ENCODE results near the gene LAMP1. TPM values are rescaled to one million over a fixed set of nuclear protein-coding genes. Genes with fewer than 3 reads are reported as not detected.

Gene LAMP1
- total RNA-seq, 6 experiments from 2014 or later: 215 to 255 (median 247) TPM

DNA sequence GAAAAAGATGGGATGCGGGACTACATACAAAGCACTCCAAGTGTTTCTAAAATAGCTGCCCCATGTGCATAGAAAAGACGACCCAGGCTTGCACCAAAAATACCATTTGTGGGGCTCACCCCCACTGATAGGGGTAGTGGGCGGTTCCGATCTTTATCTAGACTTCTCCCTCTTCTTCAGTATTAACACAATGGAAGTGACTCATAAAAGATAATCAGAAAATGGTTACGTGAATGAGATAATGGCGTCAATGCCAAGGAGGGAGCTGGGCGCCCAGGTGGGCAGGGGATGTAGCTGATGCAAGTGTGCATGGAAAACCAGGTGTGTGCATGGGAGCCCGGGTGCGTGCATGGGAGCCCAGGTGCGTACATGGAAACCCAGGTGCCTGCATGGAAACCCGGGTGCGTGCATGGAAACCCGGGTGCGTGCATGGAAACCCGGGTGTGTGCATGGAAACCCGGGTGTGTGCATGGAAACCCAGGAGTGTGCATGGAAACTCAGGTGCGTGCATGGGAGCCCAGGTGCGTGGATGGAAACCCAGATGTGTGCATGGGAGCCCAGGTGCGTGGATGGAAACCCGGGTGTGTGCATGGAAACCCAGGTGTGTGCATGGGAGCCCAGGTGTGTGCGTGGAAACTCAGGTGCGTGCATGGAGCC, 32.7 kb downstream of the LAMP1 start:
- H3K4me3 Mint-ChIP-seq: no peak overlapping the region
- no peak overlapping the region for H3K27ac Mint-ChIP-seq
- TF ChIP-seq, protein P1, sequence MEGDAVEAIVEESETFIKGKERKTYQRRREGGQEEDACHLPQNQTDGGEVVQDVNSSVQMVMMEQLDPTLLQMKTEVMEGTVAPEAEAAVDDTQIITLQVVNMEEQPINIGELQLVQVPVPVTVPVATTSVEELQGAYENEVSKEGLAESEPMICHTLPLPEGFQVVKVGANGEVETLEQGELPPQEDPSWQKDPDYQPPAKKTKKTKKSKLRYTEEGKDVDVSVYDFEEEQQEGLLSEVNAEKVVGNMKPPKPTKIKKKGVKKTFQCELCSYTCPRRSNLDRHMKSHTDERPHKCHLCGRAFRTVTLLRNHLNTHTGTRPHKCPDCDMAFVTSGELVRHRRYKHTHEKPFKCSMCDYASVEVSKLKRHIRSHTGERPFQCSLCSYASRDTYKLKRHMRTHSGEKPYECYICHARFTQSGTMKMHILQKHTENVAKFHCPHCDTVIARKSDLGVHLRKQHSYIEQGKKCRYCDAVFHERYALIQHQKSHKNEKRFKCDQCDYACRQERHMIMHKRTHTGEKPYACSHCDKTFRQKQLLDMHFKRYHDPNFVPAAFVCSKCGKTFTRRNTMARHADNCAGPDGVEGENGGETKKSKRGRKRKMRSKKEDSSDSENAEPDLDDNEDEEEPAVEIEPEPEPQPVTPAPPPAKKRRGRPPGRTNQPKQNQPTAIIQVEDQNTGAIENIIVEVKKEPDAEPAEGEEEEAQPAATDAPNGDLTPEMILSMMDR (IDR thresholded peaks at IDR 0.05): no peak
- H3K27me3 Mint-ChIP-seq (ENCODE audit: insufficient read depth): peaks cover 15% of the 10 kb centered on the region
- peaks cover 3% of the 10 kb centered on the region; the same call in 1 of the 2 replicates for H3K9me3 Mint-ChIP-seq
- no peaks in the 10 kb centered on the region for H3K4me1 Mint-ChIP-seq (ENCODE audit: low read depth)
- H3K36me3 Mint-ChIP-seq (ENCODE audit: low read depth): no peaks in the 10 kb centered on the region
- no peak for DNase-seq

DNA sequence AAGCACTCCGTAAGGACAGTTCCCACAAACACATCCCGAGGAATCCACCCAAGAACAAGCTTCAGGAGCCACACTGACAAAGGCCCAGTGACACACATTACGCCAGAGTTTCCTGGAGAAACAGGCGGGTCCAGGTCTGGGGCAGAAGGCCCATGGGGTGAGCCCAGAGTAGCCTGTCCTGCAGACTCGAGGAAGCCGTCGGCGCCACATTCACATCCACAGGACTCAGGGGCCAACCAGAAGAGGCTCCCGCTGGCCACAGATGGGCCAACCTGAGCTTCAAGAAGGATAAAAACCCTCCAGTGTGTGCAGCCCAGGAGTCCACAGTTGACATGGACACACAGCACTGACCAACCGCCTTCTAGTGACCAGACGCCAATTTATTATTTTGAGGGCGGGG, 35.6 kb downstream of the LAMP1 start:
- Mint-ChIP-seq H3K4me3 (no peak overlapping the region), H3K27ac (no peak overlapping the region), H3K36me3 (ENCODE audit: low read depth) (no peaks in the 10 kb centered on the region), H3K9me3 (peaks cover 3% of the 10 kb centered on the region; the same call in 1 of the 2 replicates), H3K4me1 (ENCODE audit: low read depth) (no peaks in the 10 kb centered on the region), H3K27me3 (ENCODE audit: insufficient read depth) (peaks cover 21% of the 10 kb centered on the region)
- no peak for DNase-seq
- TF ChIP-seq, protein P1 (IDR thresholded peaks at IDR 0.05): no peak

DNA sequence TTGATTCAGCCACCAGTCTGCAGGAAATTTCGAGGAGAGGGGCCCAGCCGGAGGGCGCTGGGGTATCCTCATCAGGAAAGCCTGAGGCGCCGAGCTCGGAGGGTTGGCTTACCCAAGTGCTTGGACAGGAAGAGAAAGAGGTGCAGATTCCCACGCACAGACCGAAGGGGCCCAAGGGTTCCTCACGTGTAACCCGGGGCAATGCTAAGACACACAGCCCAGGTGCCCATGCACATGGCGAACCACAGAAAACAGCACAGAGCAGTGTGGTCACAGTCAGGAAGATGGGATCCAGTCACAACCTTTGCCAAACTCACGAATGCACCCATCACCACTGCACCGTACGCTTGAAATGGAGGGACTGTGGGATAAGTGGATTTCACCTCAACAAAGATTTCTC, 36.0 kb downstream of the LAMP1 start:
- no peaks in the 10 kb centered on the region for H3K4me1 Mint-ChIP-seq (ENCODE audit: low read depth)
- no peaks in the 10 kb centered on the region for H3K36me3 Mint-ChIP-seq (ENCODE audit: low read depth)
- no peak for DNase-seq
- peaks cover 18% of the 10 kb centered on the region for H3K27me3 Mint-ChIP-seq (ENCODE audit: insufficient read depth)
- no peak overlapping the region for H3K4me3 Mint-ChIP-seq
- no peak overlapping the region for H3K27ac Mint-ChIP-seq
- TF ChIP-seq, protein P1 (IDR thresholded peaks at IDR 0.05): no peak
- H3K9me3 Mint-ChIP-seq: peaks cover 3% of the 10 kb centered on the region; the same call in 1 of the 2 replicates

DNA sequence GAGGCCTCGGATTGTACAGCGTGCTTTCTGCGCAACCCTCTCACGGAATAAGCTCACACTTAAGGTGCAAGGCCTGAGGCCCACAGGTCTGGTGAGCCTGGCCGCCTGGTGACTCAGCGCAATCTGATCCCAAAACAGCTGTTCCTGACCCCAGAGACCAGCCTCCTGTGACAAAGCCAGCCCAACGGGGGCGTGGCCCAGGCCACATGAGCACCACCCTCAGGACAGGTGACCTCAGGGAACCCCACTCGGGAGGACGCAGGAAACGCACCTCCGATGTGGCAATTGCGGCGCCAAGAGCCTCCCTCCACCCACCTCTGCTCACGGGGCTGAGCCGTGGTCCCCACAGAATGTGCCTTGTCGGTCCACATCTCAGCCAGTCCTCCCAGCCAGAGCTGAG, 40.5 kb downstream of the LAMP1 start:
- no peak overlapping the region for H3K27ac Mint-ChIP-seq
- H3K4me1 Mint-ChIP-seq (ENCODE audit: low read depth): no peaks in the 10 kb centered on the region
- TF ChIP-seq, protein P1 (IDR thresholded peaks at IDR 0.05): no peak
- no peaks in the 10 kb centered on the region for H3K9me3 Mint-ChIP-seq
- DNase-seq: no peak
- no peak overlapping the region for H3K4me3 Mint-ChIP-seq
- peaks cover 16% of the 10 kb centered on the region for H3K27me3 Mint-ChIP-seq (ENCODE audit: insufficient read depth)
- H3K36me3 Mint-ChIP-seq (ENCODE audit: low read depth): no peaks in the 10 kb centered on the region

DNA sequence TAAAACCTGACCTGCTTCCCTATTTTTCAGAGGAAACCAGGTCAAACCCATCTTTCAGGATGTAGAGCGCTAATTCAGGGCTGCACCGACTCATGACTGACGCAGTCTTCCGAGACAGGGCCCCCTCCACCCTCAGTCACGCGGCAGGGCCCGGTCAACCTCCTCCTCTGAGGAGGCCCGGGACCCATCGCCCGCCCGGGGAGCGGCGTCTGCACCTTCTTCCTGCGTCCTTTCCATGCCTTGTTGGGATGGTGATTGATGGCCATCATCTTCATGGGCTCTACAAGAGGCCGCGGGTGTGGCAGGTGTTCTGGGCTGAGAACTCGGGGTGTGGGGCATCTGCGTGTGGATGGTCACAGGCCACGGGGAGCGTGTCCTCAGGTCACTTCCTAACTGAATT, 40.9 kb downstream of the LAMP1 start:
- Mint-ChIP-seq H3K27me3 (ENCODE audit: insufficient read depth) (peaks cover 18% of the 10 kb centered on the region), H3K36me3 (ENCODE audit: low read depth) (no peaks in the 10 kb centered on the region), H3K9me3 (no peaks in the 10 kb centered on the region), H3K4me3 (no peak overlapping the region), H3K4me1 (ENCODE audit: low read depth) (no peaks in the 10 kb centered on the region), H3K27ac (no peak overlapping the region)
- TF ChIP-seq, protein P1 (IDR thresholded peaks at IDR 0.05): no peak
- no peak for DNase-seq

Data from HFFc6 (cell line).